Endothelial cell of umbilical vein (primary cell): ENCODE data around the gene RBKS. TPM values are rescaled to one million over a fixed set of nuclear protein-coding genes. Genes with fewer than 3 reads are reported as not detected.

Experiments
- BruUV-seq: library from RNA; stranded (reverse); fragments of 400-500 nt; replicated peaks from 2 replicates; lab custom pipeline; 2021; lab: Mats Ljungman, UMichigan
- CTCF ChIA-PET: fragments of 300-600, 350-600 bp; sonication (Branson Sonifier 250); formaldehyde crosslinking; loops from one replicate; lab custom pipeline; 2021; ENCODE audit warnings: antibody characterized with exemption, inconsistent platforms; lab: Charles Lee
- POLR2A ChIA-PET: fragments of 300-600, 350-600 bp; sonication (Branson Sonifier 250); formaldehyde crosslinking; loops from one replicate; lab custom pipeline; 2021; ENCODE audit warnings: antibody characterized with exemption, inconsistent platforms; lab: Charles Lee
- DNase-seq: peaks from one replicate; pipeline ENCODE4 v3.0.0-alpha.2; 2011; ENCODE audit warnings: low read depth, low spot score
- FAIRE-seq: peaks from 2 replicates; lab custom pipeline; 2011; peaks lifted over from hg19 to GRCh38; lab: Jason Lieb, UNC
- H2AFZ ChIP-seq: 2 replicates; pipeline ENCODE4 v1.6.0; 2012; ENCODE audit warnings: low read depth, low read length, control low read depth, inconsistent platforms
- H3K27ac ChIP-seq: 2 replicates; pipeline ENCODE4 v1.5.1; 2011; ENCODE audit warnings: low read depth, mild to moderate bottlenecking, control low read depth, low read length, moderate library complexity; ENCODE audit not compliant: insufficient read depth
- H3K27me3 ChIP-seq, 2 experiments: 2 replicates each; pipeline versions ENCODE4 v1.6.0 to v1.6.1; 2011; ENCODE audit warnings: low read length in 2 of 2, mixed read lengths in 1 of 2; ENCODE audit not compliant: control insufficient read depth in 2 of 2, insufficient read depth in 2 of 2
- H3K36me3 ChIP-seq, 2 experiments: 2 replicates in 1 of 2; 3 replicates in 1 of 2; pipeline ENCODE4 v1.5.1; 2011; ENCODE audit warnings: low read length in 2 of 2, mild to moderate bottlenecking in 1 of 2, moderate library complexity in 1 of 2; ENCODE audit not compliant: control insufficient read depth in 2 of 2, insufficient read depth in 2 of 2; ENCODE audit errors: extremely low read depth in 1 of 2
- H3K4me1 ChIP-seq: 3 replicates; pipeline ENCODE4 v1.5.1; 2011; ENCODE audit warnings: mild to moderate bottlenecking, low read length; ENCODE audit not compliant: control insufficient read depth, insufficient read depth; ENCODE audit errors: extremely low read depth
- H3K4me2 ChIP-seq: 2 replicates; pipeline ENCODE4 v1.6.1; 2011; ENCODE audit warnings: low read length, control low read depth, mixed read lengths; ENCODE audit not compliant: insufficient read depth
- H3K4me3 ChIP-seq, 3 experiments: fragments of 200-600 bp in 1 of 3; sonication (generic), shearing (Covaris generic) in 1 of 3; replicated peaks in 1 of 3; 2 replicates each; pipeline ENCODE4 v1.5.1; 2011 to 2016; ENCODE audit warnings: control low read depth in 3 of 3, low read length in 3 of 3, mild to moderate bottlenecking in 2 of 3, inconsistent platforms in 1 of 3, low read depth in 1 of 3, moderate library complexity in 1 of 3; ENCODE audit not compliant: insufficient read depth in 1 of 3
- H3K79me2 ChIP-seq: 2 replicates; pipeline ENCODE4 v1.6.0; 2012; ENCODE audit warnings: low read length, inconsistent platforms; ENCODE audit not compliant: control insufficient read depth, insufficient read depth
- H3K9ac ChIP-seq: replicated peaks from 2 replicates; pipeline ENCODE3; 2011; ENCODE audit warnings: low read length, control low read depth; ENCODE audit not compliant: insufficient read depth; ENCODE audit errors: extremely low read depth
- H3K9me1 ChIP-seq: replicated peaks from 3 replicates; pipeline ENCODE4 v1.6.0; 2011; ENCODE audit warnings: mild to moderate bottlenecking, low read length; ENCODE audit not compliant: control insufficient read depth, insufficient read depth; ENCODE audit errors: extremely low read depth
- H3K9me3 ChIP-seq: replicated peaks from 2 replicates; pipeline ENCODE4 v1.5.1; 2012; ENCODE audit warnings: low read length, inconsistent platforms; ENCODE audit not compliant: control insufficient read depth, insufficient read depth
- H4K20me1 ChIP-seq: replicated peaks from 2 replicates; pipeline ENCODE3; 2011; ENCODE audit warnings: mild to moderate bottlenecking, low read length; ENCODE audit not compliant: control insufficient read depth, insufficient read depth; ENCODE audit errors: extremely low read depth
- CTCF ChIP-seq, 2 donors: IDR thresholded peaks; 1 replicate in 1 of 2; 2 replicates in 1 of 2; pipeline ENCODE4 v1.5.1; 2011; ENCODE audit warnings: low read length in 2 of 2, mild to moderate bottlenecking in 2 of 2, moderate library complexity in 2 of 2, control low read depth in 1 of 2, inconsistent platforms in 1 of 2, low read depth in 1 of 2; ENCODE audit not compliant: insufficient read depth in 1 of 2; ENCODE audit errors: extremely low read depth in 1 of 2
- EZH2 ChIP-seq: IDR thresholded peaks from 2 replicates; pipeline ENCODE4 v1.6.1; 2012; ENCODE audit warnings: borderline replicate concordance, low read depth, mild to moderate bottlenecking, moderate library complexity, low read length, inconsistent platforms; ENCODE audit not compliant: severe bottlenecking
- FOS ChIP-seq: IDR thresholded peaks from 2 replicates; pipeline ENCODE4 v1.6.1; 2011; ENCODE audit warnings: mild to moderate bottlenecking, low read length, moderate library complexity, borderline replicate concordance; ENCODE audit not compliant: insufficient read depth
- GATA2 ChIP-seq: IDR thresholded peaks from 2 replicates; pipeline ENCODE4 v1.7.0; 2011; ENCODE audit warnings: low read depth, mild to moderate bottlenecking, moderate library complexity, mixed read lengths, low read length; ENCODE audit not compliant: insufficient read length, insufficient read depth
- JUN ChIP-seq: IDR thresholded peaks from 2 replicates; pipeline ENCODE4 v1.6.1; 2011; ENCODE audit warnings: borderline replicate concordance, low read depth; ENCODE audit not compliant: insufficient read length, insufficient read depth
- MYC ChIP-seq: IDR thresholded peaks from one replicate; pipeline ENCODE4 v1.6.1; 2011; ENCODE audit warnings: mild to moderate bottlenecking, low read depth, low read length
- POLR2A ChIP-seq: IDR thresholded peaks from 2 replicates; pipeline ENCODE4 v1.6.1; 2012; ENCODE audit warnings: low read depth, mild to moderate bottlenecking, control low read depth, low read length
- POLR2AphosphoS5 ChIP-seq: IDR thresholded peaks from 2 replicates; pipeline ENCODE4 v1.6.1; 2012; ENCODE audit warnings: low read depth, mild to moderate bottlenecking, control low read depth, low read length, moderate library complexity; ENCODE audit not compliant: insufficient read depth
- dilution Hi-C: fragments of 300-500 bp; cut with MboI; formaldehyde crosslinking; loops from one replicate; pipeline ENCODE4 v1.15.0; 2019; ENCODE audit warnings: low sequenced_read_pairs; ENCODE audit not compliant: extremely low pct_ligation_motif_present
- intact Hi-C: fragments of 100-400 bp; cut with micrococcal nuclease; formaldehyde crosslinking; loops from one replicate; pipeline ENCODE4 v1.10.0; 2022
- polyA plus RNA-seq, 4 experiments: library from polyadenylated mRNA; depleted of rRNA in 3 of 4; stranded (reverse) in 3 of 4; unstranded in 1 of 4; fragments of >200 nt; gene quantifications; 2 replicates each; pipeline versions ENCODE4 v1.2.1 to v1.2.3, GENCODE V29; 2011 to 2012; ENCODE audit warnings: missing spikeins in 1 of 4
- total RNA-seq: library from RNA; stranded (reverse); gene quantifications from 2 replicates; pipeline ENCODE4 v1.2.3, GENCODE V29; 2021
- TF ChIP-seq, protein P1 (sequence below): IDR thresholded peaks from 2 replicates; pipeline ENCODE4 v1.6.1; 2011; ENCODE audit not compliant: insufficient read depth, insufficient read length

The RBKS gene
- total and polyA plus RNA-seq, 2 donors (not counting 3 experiments of a cell fraction or from before 2014, with no cell fraction given): 0.64 to 1.8 TPM

DNA sequence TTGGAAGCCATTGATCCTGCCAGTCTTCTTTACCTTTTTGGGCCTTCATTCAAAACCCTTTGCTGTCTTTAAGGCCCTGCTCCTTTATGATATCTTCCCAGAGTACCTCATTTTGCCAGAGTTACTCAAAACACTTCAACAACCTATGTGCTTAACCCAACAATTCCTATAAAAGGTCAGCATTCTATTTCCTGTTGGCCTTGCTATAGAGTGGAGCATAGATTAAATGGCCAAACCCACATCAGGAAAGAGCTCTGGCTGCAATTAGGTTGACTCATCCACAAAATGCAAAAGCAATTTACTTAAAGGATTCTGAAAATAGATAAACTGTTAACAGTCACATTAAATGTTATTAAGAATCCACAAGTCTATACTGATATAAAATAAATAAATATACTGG is 97.4 kb downstream of the RBKS start:
- POLR2A ChIA-PET: no interaction called here
- Histone ChIP-seq H3K9me3 (no peaks in the 10 kb centered on the region), H2AFZ (peak overlapping the region; percentile 89), H4K20me1 (no peaks in the 10 kb centered on the region), H3K79me2 (no peaks in the 10 kb centered on the region), H3K4me3 (no peak overlapping the region), H3K4me1 (peaks cover 21% of the 10 kb centered on the region), H3K27me3 (no peaks in the 10 kb centered on the region), H3K27ac (peak overlapping the region; percentile 38), H3K36me3 (no peaks in the 10 kb centered on the region), H3K4me2 (peak overlapping the region; percentile 50), H3K9me1 (no peaks in the 10 kb centered on the region), H3K9ac (peak overlapping the region; percentile 22)
- intact Hi-C loops (no loop called here), dilution Hi-C loops (no loop called here)
- CTCF ChIA-PET: interaction anchor here (1.1 to 1.6 kb wide), 5 partner anchors 8 to 20 kb away, joined by 3 to 10 read pairs (median 4); no protein-coding TSS in a partner anchor
- FAIRE-seq (peak; percentile 33), DNase-seq (peak; percentile 58)
- no TSS peak for BruUV-seq
- TF ChIP-seq EZH2 (no peak), FOS (peak; percentile 62), GATA2 (peak; percentile 41)

DNA sequence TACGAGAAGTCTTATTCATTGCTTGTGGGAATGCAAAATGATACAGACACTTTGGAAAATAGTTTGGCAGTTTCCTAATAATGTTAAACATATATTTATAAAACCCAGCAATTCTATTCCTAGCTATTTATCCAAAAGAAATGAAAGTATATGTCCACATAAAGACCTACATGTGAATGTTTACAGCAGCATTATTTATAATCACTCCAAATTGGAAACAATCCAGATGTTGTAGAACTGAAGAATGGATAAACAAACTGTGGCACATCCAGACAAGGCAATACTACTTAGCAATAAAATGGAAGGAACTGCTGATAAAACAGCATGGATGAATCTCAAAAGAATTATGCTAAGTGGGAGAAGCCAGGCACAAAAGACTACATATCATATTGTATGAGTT is 99.4 kb downstream of the RBKS start:
- no peak overlapping the region for H2AFZ ChIP-seq
- no peak overlapping the region for H3K4me2 ChIP-seq
- POLR2A ChIA-PET: no interaction called here
- no peak for TF ChIP-seq FOS
- TF ChIP-seq POLR2A: no peak
- no peak for TF ChIP-seq JUN
- TF ChIP-seq, protein P1, sequence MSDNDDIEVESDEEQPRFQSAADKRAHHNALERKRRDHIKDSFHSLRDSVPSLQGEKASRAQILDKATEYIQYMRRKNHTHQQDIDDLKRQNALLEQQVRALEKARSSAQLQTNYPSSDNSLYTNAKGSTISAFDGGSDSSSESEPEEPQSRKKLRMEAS: no peak
- no peak for TF ChIP-seq GATA2
- TF ChIP-seq EZH2: no peak
- no peak for TF ChIP-seq CTCF (IDR thresholded peaks at IDR 0.05; ENCODE audit: extremely low read depth in 1 of 2, insufficient read depth in 1 of 2, low read depth in 1 of 2, low read length in 2 of 2)
- TF ChIP-seq POLR2AphosphoS5: no peak
- TF ChIP-seq MYC: no peak
- H3K79me2 ChIP-seq: no peaks in the 10 kb centered on the region
- DNase-seq: no peak
- no peaks in the 10 kb centered on the region for H3K36me3 ChIP-seq
- H4K20me1 ChIP-seq: no peaks in the 10 kb centered on the region
- H3K9ac ChIP-seq: no peak overlapping the region
- no peak overlapping the region for H3K4me3 ChIP-seq
- H3K9me3 ChIP-seq: no peaks in the 10 kb centered on the region
- dilution Hi-C loops: no loop called here
- CTCF ChIA-PET: interaction anchor here (1.1 to 1.2 kb wide), 2 partner anchors 9 to 20 kb away, joined by 3 read pairs; no protein-coding TSS in a partner anchor
- H3K27me3 ChIP-seq: no peaks in the 10 kb centered on the region
- H3K27ac ChIP-seq: no peak overlapping the region
- no TSS peak for BruUV-seq
- peaks cover 16% of the 10 kb centered on the region for H3K4me1 ChIP-seq
- no peaks in the 10 kb centered on the region for H3K9me1 ChIP-seq
- no peak for FAIRE-seq
- intact Hi-C loops: no loop called here
